Uterus (tissue), 4 donors: ENCODE data around the gene HEATR5A. TPM values are rescaled to one million over a fixed set of nuclear protein-coding genes. Genes with fewer than 3 reads are reported as not detected.

Experiments
- DNase-seq, 2 donors: peaks; one replicate each; pipeline ENCODE4 v3.0.0-alpha.2; 2019 to 2020
- H3K27ac ChIP-seq, 2 donors: fragments of 200-600 bp; sonication (generic); 1 replicate in 1 of 2; 2 replicates in 1 of 2; pipeline ENCODE4 v1.5.1; 2016 to 2018
- H3K27me3 ChIP-seq, 2 donors: fragments of 200-600 bp; sonication (generic); one replicate each; pipeline ENCODE4 v1.5.1; 2018 to 2019; ENCODE audit warnings: control low read depth in 1 of 2
- H3K36me3 ChIP-seq, 2 donors: fragments of 200-600 bp; sonication (generic); one replicate each; pipeline ENCODE4 v1.5.1; 2019; ENCODE audit warnings: control low read depth in 1 of 2
- H3K4me1 ChIP-seq, 2 donors: fragments of 200-600 bp; sonication (generic); one replicate each; pipeline ENCODE4 v1.5.1; 2018 to 2019; ENCODE audit warnings: control low read depth in 1 of 2
- H3K4me3 ChIP-seq, 2 donors: fragments of 200-600 bp; sonication (generic); 1 replicate in 1 of 2; 2 replicates in 1 of 2; pipeline ENCODE4 v1.5.1; 2018 to 2019; ENCODE audit warnings: mild to moderate bottlenecking in 1 of 2
- H3K9me3 ChIP-seq, 2 donors: fragments of 200-600 bp; sonication (generic); one replicate each; pipeline ENCODE4 v1.5.1; 2019; ENCODE audit warnings: control low read depth in 1 of 2
- POLR2A ChIP-seq, 2 donors: fragments of 450-650 bp; IDR thresholded peaks; one replicate each; pipeline ENCODE4 v1.6.1; 2016; ENCODE audit warnings: antibody characterized with exemption in 2 of 2, mild to moderate bottlenecking in 1 of 2, moderate library complexity in 1 of 2
- intact Hi-C: fragments of 100-400 bp; cut with DNase I; formaldehyde crosslinking; loops from one replicate; pipeline ENCODE4 v1.15.1; 2023; ENCODE audit warnings: low total_unique reads
- total RNA-seq, 4 donors: library from RNA; depleted of rRNA in 3 of 4; stranded (reverse); fragments of >200 nt in 3 of 4; gene quantifications; one replicate each; pipeline versions ENCODE4 v1.1.0 to v1.2.4, GENCODE V29; 2014 to 2023
- TF ChIP-seq, protein P1 (sequence below), 4 experiments: fragments of 200-600 bp in 2 of 4; fragments of 450-650 bp in 2 of 4; sonication (generic) in 2 of 4; IDR thresholded peaks; one replicate each; pipeline ENCODE4 v1.5.1; 2016 to 2019; ENCODE audit warnings: antibody characterized with exemption in 4 of 4, mild to moderate bottlenecking in 2 of 4, moderate library complexity in 1 of 4
- donor health status: DM: yes; HTN: yes; CAD: no.

HEATR5A gene
- total RNA-seq, 4 donors from 2014 or later = 14.6 to 56.8 (median 38.8) TPM

DNA sequence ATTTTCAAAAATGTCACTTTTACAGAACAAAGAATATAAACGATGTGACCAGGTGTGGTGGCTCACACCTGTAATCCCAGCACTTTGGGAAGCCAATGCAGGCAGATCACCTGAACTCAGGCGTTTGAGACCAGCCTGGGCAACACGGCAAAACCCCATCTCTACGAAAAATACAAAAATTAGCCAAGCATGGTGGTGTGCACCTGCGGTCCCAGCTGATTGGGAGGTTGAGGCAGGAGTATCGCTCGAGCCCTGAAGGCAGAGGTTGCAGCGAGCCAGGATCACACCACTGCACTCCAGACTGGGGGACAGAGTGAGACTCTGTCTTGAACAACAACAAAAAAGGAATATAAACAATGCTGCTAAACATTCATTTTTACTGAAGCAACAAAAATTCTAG, 15.2 kb downstream of the HEATR5A start:
- H3K4me3 ChIP-seq = no peak overlapping the region
- no peaks in the 10 kb centered on the region for H3K9me3 ChIP-seq
- DNase-seq = no peak
- H3K27me3 ChIP-seq = no peaks in the 10 kb centered on the region
- intact Hi-C loops = no loop called here
- H3K4me1 ChIP-seq = no peaks in the 10 kb centered on the region
- TF ChIP-seq, protein P1, sequence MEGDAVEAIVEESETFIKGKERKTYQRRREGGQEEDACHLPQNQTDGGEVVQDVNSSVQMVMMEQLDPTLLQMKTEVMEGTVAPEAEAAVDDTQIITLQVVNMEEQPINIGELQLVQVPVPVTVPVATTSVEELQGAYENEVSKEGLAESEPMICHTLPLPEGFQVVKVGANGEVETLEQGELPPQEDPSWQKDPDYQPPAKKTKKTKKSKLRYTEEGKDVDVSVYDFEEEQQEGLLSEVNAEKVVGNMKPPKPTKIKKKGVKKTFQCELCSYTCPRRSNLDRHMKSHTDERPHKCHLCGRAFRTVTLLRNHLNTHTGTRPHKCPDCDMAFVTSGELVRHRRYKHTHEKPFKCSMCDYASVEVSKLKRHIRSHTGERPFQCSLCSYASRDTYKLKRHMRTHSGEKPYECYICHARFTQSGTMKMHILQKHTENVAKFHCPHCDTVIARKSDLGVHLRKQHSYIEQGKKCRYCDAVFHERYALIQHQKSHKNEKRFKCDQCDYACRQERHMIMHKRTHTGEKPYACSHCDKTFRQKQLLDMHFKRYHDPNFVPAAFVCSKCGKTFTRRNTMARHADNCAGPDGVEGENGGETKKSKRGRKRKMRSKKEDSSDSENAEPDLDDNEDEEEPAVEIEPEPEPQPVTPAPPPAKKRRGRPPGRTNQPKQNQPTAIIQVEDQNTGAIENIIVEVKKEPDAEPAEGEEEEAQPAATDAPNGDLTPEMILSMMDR (IDR thresholded peaks at IDR 0.05) = no peak
- no peak for TF ChIP-seq POLR2A (IDR thresholded peaks at IDR 0.05)
- H3K27ac ChIP-seq = no peak overlapping the region
- no peaks in the 10 kb centered on the region for H3K36me3 ChIP-seq

DNA sequence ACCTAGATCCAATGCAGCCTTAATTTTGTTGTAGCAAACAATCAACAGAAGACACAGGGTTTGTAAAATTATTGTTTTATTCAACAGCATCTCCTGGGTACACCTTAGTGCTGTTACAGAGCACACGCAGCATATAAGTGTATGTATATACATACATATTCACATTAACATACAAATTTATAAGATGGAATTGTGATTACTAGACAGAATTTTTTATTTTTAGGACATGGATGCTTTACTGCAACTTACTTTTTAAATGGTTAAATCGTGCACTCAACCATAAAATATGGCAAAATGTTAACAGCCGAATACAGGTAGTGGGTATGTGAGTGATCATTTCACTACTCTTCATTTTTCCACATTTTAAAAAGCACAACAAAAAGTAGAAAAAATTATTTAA, 16.6 kb downstream of the HEATR5A start:
- no peak for DNase-seq
- no peak overlapping the region for H3K27ac ChIP-seq
- no peaks in the 10 kb centered on the region for H3K36me3 ChIP-seq
- no peaks in the 10 kb centered on the region for H3K27me3 ChIP-seq
- no peaks in the 10 kb centered on the region for H3K9me3 ChIP-seq
- TF ChIP-seq, protein P1 (IDR thresholded peaks at IDR 0.05) = no peak
- TF ChIP-seq POLR2A (IDR thresholded peaks at IDR 0.05) = no peak
- H3K4me3 ChIP-seq = no peak overlapping the region
- no peaks in the 10 kb centered on the region for H3K4me1 ChIP-seq
- intact Hi-C loops = no loop called here

GRCh38 chr14:31402764-31403439, 17.4 kb downstream of the HEATR5A start:
- intact Hi-C loops = no loop called here
- Histone ChIP-seq H3K4me1 (no peaks in the 10 kb centered on the region), H3K9me3 (no peaks in the 10 kb centered on the region), H3K27ac (no peak overlapping the region), H3K36me3 (no peaks in the 10 kb centered on the region), H3K4me3 (no peak overlapping the region), H3K27me3 (no peaks in the 10 kb centered on the region)
- no peak for DNase-seq
- TF ChIP-seq, protein P1 (IDR thresholded peaks at IDR 0.05) = no peak
- no peak for TF ChIP-seq POLR2A (IDR thresholded peaks at IDR 0.05)

DNA sequence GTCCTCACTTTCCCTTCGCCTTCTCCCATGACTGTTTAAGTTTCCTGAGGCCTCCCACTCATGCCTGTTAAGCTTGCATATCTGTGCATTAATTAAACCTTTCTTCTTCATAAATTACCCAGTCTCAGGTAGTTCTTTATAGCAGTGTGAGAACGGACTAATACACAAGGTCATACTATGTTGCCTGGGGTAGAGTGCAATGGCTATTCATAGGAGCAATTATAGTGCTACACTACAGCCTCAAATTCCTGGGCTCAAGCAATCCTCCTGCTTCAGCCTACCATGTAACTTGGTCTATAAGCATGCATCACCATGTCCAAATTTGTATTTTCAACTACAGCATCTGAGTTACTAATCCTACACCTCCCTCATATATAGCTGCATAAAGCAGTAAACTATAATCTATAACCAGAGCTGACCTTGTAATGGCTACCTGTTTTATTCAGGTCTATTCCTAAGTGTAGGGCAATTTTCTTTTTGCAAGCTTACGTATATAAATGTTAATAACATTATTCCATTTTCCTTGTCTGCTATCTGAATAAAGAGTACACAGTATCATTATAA, 18.9 kb downstream of the HEATR5A start:
- DNase-seq = no peak
- Histone ChIP-seq H3K27ac (no peak overlapping the region), H3K27me3 (no peaks in the 10 kb centered on the region), H3K4me3 (no peak overlapping the region), H3K4me1 (no peaks in the 10 kb centered on the region), H3K36me3 (no peaks in the 10 kb centered on the region), H3K9me3 (no peaks in the 10 kb centered on the region)
- intact Hi-C loops = no loop called here
- no peak for TF ChIP-seq POLR2A (IDR thresholded peaks at IDR 0.05)
- TF ChIP-seq, protein P1 (IDR thresholded peaks at IDR 0.05) = no peak

DNA sequence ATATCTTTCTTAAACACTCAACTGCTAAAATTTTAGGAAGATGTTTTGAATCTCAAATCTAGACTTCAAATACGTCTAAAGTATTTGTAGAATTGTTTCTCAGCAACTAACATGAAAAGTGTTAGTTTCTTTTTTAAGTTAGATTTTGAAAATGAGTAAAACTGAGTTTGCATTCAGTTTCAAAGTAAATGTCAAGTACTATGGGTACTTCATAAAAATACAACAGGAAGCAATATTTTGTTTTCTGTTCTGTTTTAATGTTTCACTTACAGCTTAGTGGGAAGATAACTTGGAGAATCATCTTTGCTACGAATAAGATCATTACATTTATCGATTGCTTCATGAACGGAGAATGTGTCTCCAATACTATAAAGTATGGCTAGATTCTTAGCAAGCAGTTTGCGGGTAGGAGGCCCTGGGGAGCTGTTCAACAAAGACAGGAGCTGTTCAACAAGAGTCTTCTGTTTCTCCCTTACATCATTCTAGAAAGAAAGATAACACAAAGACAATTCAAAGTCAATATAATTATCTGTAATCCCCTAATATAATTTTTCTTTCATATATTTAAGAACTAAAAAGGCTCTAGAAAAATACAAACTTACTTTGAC, 20.2 kb downstream of the HEATR5A start:
- no peak overlapping the region for H3K27ac ChIP-seq
- H3K36me3 ChIP-seq = no peaks in the 10 kb centered on the region
- H3K27me3 ChIP-seq = no peaks in the 10 kb centered on the region
- H3K4me1 ChIP-seq = no peaks in the 10 kb centered on the region
- H3K9me3 ChIP-seq = no peaks in the 10 kb centered on the region
- intact Hi-C loops = no loop called here
- TF ChIP-seq POLR2A (IDR thresholded peaks at IDR 0.05) = no peak
- TF ChIP-seq, protein P1 (IDR thresholded peaks at IDR 0.05) = no peak
- H3K4me3 ChIP-seq = no peak overlapping the region
- DNase-seq = no peak
